GM12872 (cell line): Measurements from ENCODE around the gene SLC11A2.

Experiments used
- CTCF ChIP-seq: IDR thresholded peaks from 3 replicates; pipeline ENCODE4 v1.5.1; 2011; ENCODE audit warnings: low read depth, mild to moderate bottlenecking, low read length, moderate library complexity; ENCODE audit not compliant: insufficient read depth

Gene SLC11A2

GRCh38 chr12:51025836-51026638 lies at the start of gene SLC11A2:
SLC11A2 (minus strand) TSS chr12:51026384; CDS start chr12:51010728, 15,656 bp downstream.
- TF ChIP-seq CTCF, result peak; percentile 26; the same call in 1 of the 3 replicates

- TF ChIP-seq CTCF, result no peak
Measured at GRCh38 chr12:51075390-51075789, 49.2 kb upstream of the SLC11A2 start.

GRCh38 chr12:51071663-51072062 lies 45.5 kb upstream of the SLC11A2 start:
- no peak for TF ChIP-seq CTCF

- no peak for TF ChIP-seq CTCF
Measured at GRCh38 chr12:51070004-51070403, 43.8 kb upstream of the SLC11A2 start.

- no peak for TF ChIP-seq CTCF
Measured at GRCh38 chr12:51067771-51068170, 41.6 kb upstream of the SLC11A2 start.

- no peak for TF ChIP-seq CTCF
Measured at GRCh38 chr12:51067229-51067628, 41.0 kb upstream of the SLC11A2 start.

- TF ChIP-seq CTCF, result no peak
Measured at GRCh38 chr12:51065530-51065929, 39.3 kb upstream of the SLC11A2 start.
